Neural progenitor cell (in vitro differentiated cells): Measurements from ENCODE around the gene ZCCHC14. TPM values are rescaled to one million over a fixed set of nuclear protein-coding genes. Genes with fewer than 3 reads are reported as not detected.
"Not testable (repeated sequence)": the region's sequence is repeated elsewhere in the genome, so short reads cannot be mapped to it uniquely, and the experiment has no call there.

Source experiments
- DNase-seq: peaks from one replicate; pipeline ENCODE4 v3.0.0-alpha.2; 2016; ENCODE audit warnings: low spot score
- H2AFZ ChIP-seq: fragments of 200-600 bp; sonication (generic); replicated peaks from 2 replicates; pipeline ENCODE4 v1.6.1; 2016; ENCODE audit warnings: antibody characterized with exemption
- H3F3A ChIP-seq: fragments of 200-600 bp; sonication (generic); 2 replicates; pipeline ENCODE4 v1.6.1; 2016; ENCODE audit warnings: antibody characterized with exemption, low read depth
- H3K27ac ChIP-seq: fragments of 200-600 bp; sonication (generic); 2 replicates; pipeline ENCODE4 v1.5.1; 2016; ENCODE audit warnings: mild to moderate bottlenecking
- H3K27me3 ChIP-seq: fragments of 200-600 bp; sonication (generic); 2 replicates; pipeline ENCODE4 v1.6.1; 2016; ENCODE audit warnings: mild to moderate bottlenecking, moderate library complexity
- H3K36me3 ChIP-seq: fragments of 200-600 bp; sonication (generic); 2 replicates; pipeline ENCODE4 v1.5.1; 2016
- H3K4me1 ChIP-seq: fragments of 200-600 bp; sonication (generic); 2 replicates; pipeline ENCODE4 v1.6.1; 2016; ENCODE audit warnings: mixed run types
- H3K4me2 ChIP-seq: fragments of 200-600 bp; sonication (generic); 2 replicates; pipeline ENCODE4 v1.6.1; 2016
- H3K4me3 ChIP-seq: fragments of 200-600 bp; sonication (generic); 2 replicates; pipeline ENCODE4 v1.5.1; 2016
- H3K79me2 ChIP-seq: fragments of 200-600 bp; sonication (generic); 2 replicates; pipeline ENCODE4 v1.6.1; 2016; ENCODE audit warnings: low read depth
- H3K9ac ChIP-seq: fragments of 200-600 bp; sonication (generic); 2 replicates; pipeline ENCODE4 v1.6.1; 2016
- H3K9me3 ChIP-seq: fragments of 200-600 bp; sonication (generic); 2 replicates; pipeline ENCODE4 v1.5.1; 2016; ENCODE audit warnings: low read depth
- H4K20me1 ChIP-seq: fragments of 200-600 bp; sonication (generic); 2 replicates; pipeline ENCODE4 v1.6.1; 2016; ENCODE audit warnings: low read depth
- H3K27ac Mint-ChIP-seq: 3 replicates; pipeline ENCODE4 v1.8.0; 2021; ENCODE audit warnings: mixed read lengths
- H3K27me3 Mint-ChIP-seq: 2 replicates; pipeline ENCODE4 v1.8.0; 2022; ENCODE audit warnings: low read depth, mild to moderate bottlenecking, inconsistent platforms, moderate library complexity, mixed read lengths; ENCODE audit not compliant: insufficient read depth
- H3K36me3 Mint-ChIP-seq: 3 replicates; pipeline ENCODE4 v1.8.0; 2021; ENCODE audit warnings: mixed read lengths
- H3K4me1 Mint-ChIP-seq: 3 replicates; pipeline ENCODE4 v1.8.0; 2021; ENCODE audit warnings: mixed read lengths
- H3K4me3 Mint-ChIP-seq: 3 replicates; pipeline ENCODE4 v1.8.0; 2021; ENCODE audit warnings: mild to moderate bottlenecking, moderate library complexity, mixed read lengths
- H3K9me3 Mint-ChIP-seq: 3 replicates; pipeline ENCODE4 v1.8.0; 2020; ENCODE audit warnings: mixed read lengths
- EZH2 ChIP-seq: fragments of 200-600 bp; sonication (generic); IDR thresholded peaks from 2 replicates; pipeline ENCODE4 v1.6.1; 2017; ENCODE audit warnings: antibody characterized with exemption, mild to moderate bottlenecking, moderate library complexity
- EZH2phosphoT487 ChIP-seq: fragments of 200-600 bp; sonication (generic); IDR thresholded peaks from 2 replicates; pipeline ENCODE4 v1.6.1; 2017; ENCODE audit warnings: antibody characterized with exemption
- total RNA-seq: library from RNA; depleted of rRNA; stranded (reverse); fragments of >200 nt; gene quantifications from 2 replicates; pipeline ENCODE4 v1.2.3, GENCODE V29; 2015; ENCODE audit warnings: low replicate concordance
- TF ChIP-seq, protein P1 (sequence below): fragments of 200-600 bp; sonication (generic); IDR thresholded peaks from 2 replicates; pipeline ENCODE4 v1.5.1; 2017; ENCODE audit warnings: antibody characterized with exemption, mild to moderate bottlenecking

Gene ZCCHC14
- total RNA-seq, 1 donor from 2014 or later, result 10.3 TPM

DNA sequence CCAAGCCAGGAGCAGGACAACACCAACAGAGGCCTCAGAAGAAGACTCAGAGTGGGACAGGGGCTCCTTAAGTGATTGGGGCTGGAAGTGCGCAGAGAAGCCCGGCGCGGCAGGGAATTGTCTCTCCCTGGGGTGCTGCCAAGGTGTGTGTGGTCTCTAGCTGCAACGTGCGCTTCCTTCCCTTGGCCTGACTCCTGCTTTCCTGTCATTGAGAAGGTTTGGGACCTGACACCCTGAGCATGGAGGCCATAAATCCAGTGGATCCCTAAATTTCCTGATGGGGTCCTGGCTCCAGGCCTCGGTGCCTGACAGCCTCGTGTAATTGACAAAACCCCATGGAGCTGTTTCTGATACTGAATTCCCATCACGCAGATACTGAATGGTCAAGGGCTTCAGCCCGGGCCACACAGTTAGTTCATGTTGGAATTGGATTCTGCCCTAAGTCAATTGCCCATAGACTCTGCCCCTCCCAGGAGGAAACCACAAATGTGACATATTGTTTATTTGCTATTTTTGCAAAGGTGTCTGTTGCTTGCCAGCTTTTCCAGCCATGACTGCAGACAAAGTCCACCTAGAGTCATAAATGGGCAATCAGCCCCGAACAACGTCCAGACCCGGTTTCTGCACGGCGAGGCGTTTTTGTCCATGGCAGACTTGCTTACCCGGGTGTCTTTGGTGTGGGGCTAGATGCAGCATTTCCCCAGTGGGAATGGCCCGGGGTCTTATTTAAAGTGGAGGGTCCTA lies 4.4 kb upstream of the ZCCHC14 start:
- H3K4me3 Mint-ChIP-seq, H3K4me2 ChIP-seq, H3K4me1 ChIP-seq, H2AFZ ChIP-seq, H3K9me3 ChIP-seq, DNase-seq, H4K20me1 ChIP-seq, H3K36me3 Mint-ChIP-seq, H3K27me3 ChIP-seq, H3K79me2 ChIP-seq, H3K27ac ChIP-seq, H3K4me3 ChIP-seq, H3K9me3 Mint-ChIP-seq, H3K9ac ChIP-seq, H3K4me1 Mint-ChIP-seq, H3K36me3 ChIP-seq, H3K27me3 Mint-ChIP-seq: not testable (repeated sequence)
- H3F3A ChIP-seq, result peaks cover 19% of the 10 kb centered on the region
- peak overlapping the region; percentile 85 for H3K27ac Mint-ChIP-seq

DNA sequence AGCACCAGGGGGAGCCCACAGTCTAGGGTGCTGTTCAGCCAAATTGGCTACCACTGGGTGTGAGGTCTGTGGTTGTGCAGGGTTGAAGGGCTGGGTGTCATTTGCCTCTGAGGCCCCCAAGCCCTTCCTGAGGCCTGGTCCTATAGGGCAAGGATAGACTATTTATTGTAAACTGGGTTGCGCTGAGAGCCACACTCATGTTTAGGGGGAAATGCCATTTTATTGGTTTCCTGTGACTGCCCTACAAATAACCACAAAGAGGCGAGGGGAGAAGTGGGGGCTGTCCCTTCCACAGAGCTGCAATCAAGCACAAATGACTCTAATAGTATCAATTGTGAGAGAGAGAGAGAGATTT lies 3.6 kb upstream of the ZCCHC14 start:
- Mint-ChIP-seq H3K36me3 (no peaks in the 10 kb centered on the region), H3K27ac (peak overlapping the region; percentile 85), H3K27me3 (peaks cover 6% of the 10 kb centered on the region), H3K4me1 (peaks cover 6% of the 10 kb centered on the region), H3K9me3 (no peaks in the 10 kb centered on the region), H3K4me3 (no peak overlapping the region)
- Histone ChIP-seq H3K4me1 (peaks cover 3% of the 10 kb centered on the region), H3K27ac (no peak overlapping the region), H3K4me3 (no peak overlapping the region), H3K9ac (no peak overlapping the region), H3K79me2 (peaks cover 6% of the 10 kb centered on the region), H4K20me1 (peaks cover 6% of the 10 kb centered on the region), H3K9me3 (no peaks in the 10 kb centered on the region), H3K4me2 (no peak overlapping the region), H3K27me3 (peaks cover 5% of the 10 kb centered on the region), H2AFZ (no peak overlapping the region), H3F3A (peaks cover 11% of the 10 kb centered on the region), H3K36me3 (no peaks in the 10 kb centered on the region)
- DNase-seq, result no peak
- TF ChIP-seq EZH2phosphoT487 (no peak), EZH2 (no peak)
- TF ChIP-seq, protein P1, sequence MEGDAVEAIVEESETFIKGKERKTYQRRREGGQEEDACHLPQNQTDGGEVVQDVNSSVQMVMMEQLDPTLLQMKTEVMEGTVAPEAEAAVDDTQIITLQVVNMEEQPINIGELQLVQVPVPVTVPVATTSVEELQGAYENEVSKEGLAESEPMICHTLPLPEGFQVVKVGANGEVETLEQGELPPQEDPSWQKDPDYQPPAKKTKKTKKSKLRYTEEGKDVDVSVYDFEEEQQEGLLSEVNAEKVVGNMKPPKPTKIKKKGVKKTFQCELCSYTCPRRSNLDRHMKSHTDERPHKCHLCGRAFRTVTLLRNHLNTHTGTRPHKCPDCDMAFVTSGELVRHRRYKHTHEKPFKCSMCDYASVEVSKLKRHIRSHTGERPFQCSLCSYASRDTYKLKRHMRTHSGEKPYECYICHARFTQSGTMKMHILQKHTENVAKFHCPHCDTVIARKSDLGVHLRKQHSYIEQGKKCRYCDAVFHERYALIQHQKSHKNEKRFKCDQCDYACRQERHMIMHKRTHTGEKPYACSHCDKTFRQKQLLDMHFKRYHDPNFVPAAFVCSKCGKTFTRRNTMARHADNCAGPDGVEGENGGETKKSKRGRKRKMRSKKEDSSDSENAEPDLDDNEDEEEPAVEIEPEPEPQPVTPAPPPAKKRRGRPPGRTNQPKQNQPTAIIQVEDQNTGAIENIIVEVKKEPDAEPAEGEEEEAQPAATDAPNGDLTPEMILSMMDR, result no peak

DNA sequence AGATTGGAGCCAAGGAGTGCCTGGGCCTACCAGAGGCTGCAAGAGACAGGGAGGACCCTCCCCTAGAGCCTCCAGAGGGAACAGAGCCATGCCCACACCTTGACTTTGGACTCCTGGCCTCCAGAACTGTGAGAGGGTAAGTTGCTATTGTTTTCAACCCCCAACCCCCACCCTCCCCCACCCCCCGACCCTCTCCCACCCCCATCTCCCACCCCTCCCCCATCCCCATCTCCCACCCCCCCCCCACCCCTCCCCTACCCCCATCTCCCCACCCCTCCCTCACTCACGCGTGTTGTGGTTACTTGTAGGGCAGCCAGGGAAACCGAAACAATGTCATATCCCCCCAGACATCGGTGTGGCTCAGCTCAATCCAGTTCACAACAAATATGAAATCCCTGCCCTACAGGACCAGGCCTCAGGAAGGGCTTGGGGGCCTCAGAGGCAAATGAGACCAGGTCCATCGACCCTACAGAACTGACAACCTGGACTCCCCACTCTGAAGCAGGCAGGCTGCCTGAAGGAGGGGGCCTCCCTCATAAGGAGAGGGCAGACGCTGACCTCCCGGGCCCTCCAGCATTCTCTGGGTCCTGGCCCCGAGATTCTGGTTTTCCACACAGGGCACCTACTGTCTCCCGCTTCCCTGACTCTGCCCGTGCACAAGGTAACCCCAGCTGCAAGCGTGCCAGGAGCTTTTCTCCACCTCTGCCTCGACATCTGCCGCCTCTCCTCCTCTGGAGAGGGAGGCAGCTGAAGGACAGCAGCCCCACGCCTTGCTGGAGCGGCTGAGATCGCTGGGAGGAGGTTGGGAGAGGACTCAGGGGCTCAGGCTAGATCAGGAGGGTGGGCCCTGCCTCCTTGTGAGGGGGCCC lies 3.0 kb upstream of the ZCCHC14 start:
- Histone ChIP-seq H2AFZ (no peak overlapping the region), H3K4me1 (peaks cover 9% of the 10 kb centered on the region), H3K4me3 (no peak overlapping the region), H3F3A (peaks cover 9% of the 10 kb centered on the region), H3K79me2 (peaks cover 12% of the 10 kb centered on the region), H3K4me2 (no peak overlapping the region), H3K27ac (no peak overlapping the region), H3K36me3 (no peaks in the 10 kb centered on the region), H3K9ac (no peak overlapping the region), H3K9me3 (no peaks in the 10 kb centered on the region), H3K27me3 (peaks cover 11% of the 10 kb centered on the region), H4K20me1 (peaks cover 12% of the 10 kb centered on the region)
- Mint-ChIP-seq H3K9me3 (no peaks in the 10 kb centered on the region), H3K27me3 (peaks cover 8% of the 10 kb centered on the region), H3K27ac (no peak overlapping the region), H3K36me3 (no peaks in the 10 kb centered on the region), H3K4me3 (no peak overlapping the region), H3K4me1 (peaks cover 10% of the 10 kb centered on the region)
- DNase-seq, result no peak
- TF ChIP-seq EZH2phosphoT487 (no peak), EZH2 (no peak)
- TF ChIP-seq, protein P1, result no peak
